ENCODE results near the gene RHOC. TPM values are rescaled to one million over a fixed set of nuclear protein-coding genes. Genes with fewer than 3 reads are reported as not detected.

The RHOC gene
- total RNA-seq, 5 donors from 2014 or later (not counting 1 experiment from before 2014, with no cell fraction given) = 6.0 to 33.2 (median 12.1) TPM

DNA sequence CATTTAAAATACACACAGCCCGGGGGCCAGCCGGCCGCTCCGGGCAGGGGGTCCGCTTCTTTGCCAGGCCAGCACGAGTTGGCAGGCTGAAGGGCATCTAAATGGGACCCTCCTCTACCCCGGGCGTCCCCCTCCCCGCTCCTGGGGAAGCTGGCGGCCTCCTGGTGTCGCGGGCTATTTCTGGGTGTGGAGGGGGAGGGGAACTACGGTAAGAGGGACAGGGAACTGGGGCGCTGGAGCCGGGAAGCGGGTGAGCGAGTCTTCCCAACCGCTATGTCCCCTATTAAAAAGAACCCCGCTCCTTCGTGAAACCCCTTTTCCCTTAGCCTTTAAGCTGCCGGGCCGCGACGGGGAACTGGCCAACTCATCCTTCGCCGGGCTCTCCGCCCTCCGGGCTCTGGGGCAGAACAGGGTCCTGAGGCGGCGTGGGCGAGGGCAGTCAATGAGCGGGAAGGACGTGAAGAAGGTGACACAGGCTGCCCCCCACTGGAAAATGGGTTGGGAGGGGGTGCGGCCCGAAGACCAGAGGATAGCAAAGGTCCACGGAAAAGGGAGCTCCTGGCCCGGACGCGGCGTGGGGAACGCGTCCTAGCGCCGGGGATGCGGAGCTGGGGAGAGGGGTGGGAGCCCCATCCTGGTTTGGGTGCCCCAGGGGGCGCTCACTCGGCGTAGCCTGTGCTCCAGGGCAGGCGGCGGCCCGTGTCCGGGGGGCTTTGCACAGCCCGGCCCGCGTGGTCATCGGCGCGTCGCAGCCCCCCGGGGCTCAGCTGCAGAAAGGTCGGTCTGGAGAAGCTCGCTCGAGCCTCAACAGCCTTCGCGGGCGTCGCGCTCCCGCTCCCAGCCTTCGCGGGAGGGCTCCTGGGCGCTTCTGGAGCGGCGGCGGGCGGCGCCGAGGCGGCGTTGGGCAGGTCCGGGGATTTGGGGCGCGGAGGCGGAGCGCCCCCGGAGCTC lies 7.7 kb upstream of the RHOC start:
- Mint-ChIP-seq H3K9me3 (no peaks in the 10 kb centered on the region), H3K36me3 (no peaks in the 10 kb centered on the region), H3K27ac (no peak overlapping the region), H3K27me3 (peaks cover 6 to 11% of the 10 kb centered on the region in 2 donors), H3K4me3 (peak overlapping the region; percentile 75 to 86 (median 79)), H3K4me1 (peaks cover 19 to 31% (median 20%) of the 10 kb centered on the region in 3 donors)
- ATAC-seq (replicated peaks in 1 of 4) = peak; percentile 2 to 6 (median 4)
- CTCF ChIA-PET = interaction anchor here (0.7 to 3.0 kb wide), 18 partner anchors 10 to 1233 kb away, joined by 3 to 22 read pairs (median 4); partner anchors contain the start of genes LRIG2 (in 2 of the 2), MOV10 (in 2 of the 2), CAPZA1 (in 1 of the 2) and SLC16A1 (in 1 of the 2)
- peaks cover under 1 to 38% of the 10 kb centered on the region in 2 experiments for H3K27me3 ChIP-seq (replicated peaks in 1 of 2; ENCODE audit: control insufficient read depth in 2 of 2, extremely low read depth in 1 of 2, insufficient read depth in 2 of 2, low read length in 1 of 2)
- DNase-seq = peak in 3 of 35 experiments; percentile 21 to 33 (median 24)
- H3K27ac ChIP-seq (ENCODE audit: low read length) = no peak overlapping the region
- peaks cover 6 to 31% of the 10 kb centered on the region in 2 experiments for H3K4me1 ChIP-seq (ENCODE audit: control insufficient read depth in 1 of 2, extremely low read depth in 1 of 2, insufficient read depth in 2 of 2, low read length in 2 of 2)
- POLR2A ChIA-PET = interaction anchor here (0.7 to 1.3 kb wide), 4 partner anchors 11 to 96 kb away, joined by 3 to 4 read pairs (median 3); no protein-coding TSS in a partner anchor
- peak overlapping the region; percentile 55 to 60 for H3K4me3 ChIP-seq (ENCODE audit: control insufficient read depth in 1 of 2, extremely low read depth in 1 of 2, low read length in 1 of 2)
- no peaks in the 10 kb centered on the region for H3K36me3 ChIP-seq (ENCODE audit: control insufficient read depth in 2 of 2, extremely low read depth in 1 of 2, insufficient read depth in 1 of 2, low read length in 1 of 2)
- no peaks in the 10 kb centered on the region for H3K9me3 ChIP-seq
- WGBS (ENCODE audit: insufficient coverage) = 1% methylated on average over 56 of the region's 86 CpGs

DNA sequence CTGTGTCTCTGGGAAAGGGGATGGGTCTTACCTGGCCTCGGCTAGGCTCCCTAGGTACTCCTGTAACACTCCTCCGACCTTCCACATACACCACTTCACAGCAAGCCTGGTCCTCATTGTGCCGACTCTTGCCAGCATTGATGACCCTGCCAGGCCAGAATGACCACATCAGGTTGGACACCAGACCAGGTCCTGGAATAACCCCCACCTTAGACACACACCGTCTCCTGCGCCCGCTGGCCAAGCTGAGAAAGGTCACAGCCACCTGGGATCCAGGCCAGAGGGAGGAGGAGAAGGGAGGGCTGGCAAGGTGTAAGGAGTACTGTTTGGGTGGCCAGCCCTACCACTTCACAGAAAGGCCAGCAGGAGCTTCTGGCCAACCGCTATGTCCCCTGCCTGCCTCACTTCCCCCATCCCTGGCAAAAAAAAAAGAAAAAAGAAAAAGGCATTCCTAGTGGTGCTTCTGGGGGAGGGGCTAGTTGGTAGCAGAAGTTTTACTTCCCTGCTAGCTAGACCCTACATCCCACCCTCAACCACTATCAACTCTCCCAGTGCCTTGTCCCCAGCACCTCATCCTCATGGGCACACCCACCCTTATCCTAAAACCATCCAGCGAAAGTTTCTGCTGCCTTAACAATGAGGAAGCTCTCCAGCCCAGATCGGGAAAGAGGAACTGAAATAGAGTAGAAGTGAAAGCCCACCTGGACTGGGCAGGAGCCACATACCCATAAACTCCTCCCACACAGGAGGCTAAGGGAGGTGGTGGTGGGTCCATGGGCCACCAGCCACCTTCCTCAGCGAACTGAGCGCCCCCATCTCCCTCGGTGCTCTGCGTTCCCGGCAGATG lies 6.8 kb upstream of the RHOC start:
- no peaks in the 10 kb centered on the region for H3K36me3 Mint-ChIP-seq
- peaks cover 6 to 7% of the 10 kb centered on the region in 2 donors for H3K27me3 Mint-ChIP-seq
- H3K4me3 Mint-ChIP-seq = peak overlapping the region; percentile 58 to 86 (median 69)
- H3K27ac Mint-ChIP-seq = peak overlapping the region in 1 of 2 donors; percentile 58
- Histone ChIP-seq H3K27me3 (replicated peaks in 1 of 2; ENCODE audit: control insufficient read depth in 2 of 2, extremely low read depth in 1 of 2, insufficient read depth in 2 of 2, low read length in 1 of 2) (peaks cover 0 to 30% of the 10 kb centered on the region in 2 experiments), H3K36me3 (ENCODE audit: control insufficient read depth in 2 of 2, extremely low read depth in 1 of 2, insufficient read depth in 1 of 2, low read length in 1 of 2) (no peaks in the 10 kb centered on the region), H3K27ac (ENCODE audit: low read length) (no peak overlapping the region), H3K9me3 (no peaks in the 10 kb centered on the region), H3K4me3 (ENCODE audit: control insufficient read depth in 1 of 2, extremely low read depth in 1 of 2, low read length in 1 of 2) (peak overlapping the region in 1 of 2 donors; percentile 55), H3K4me1 (ENCODE audit: control insufficient read depth in 1 of 2, extremely low read depth in 1 of 2, insufficient read depth in 2 of 2, low read length in 2 of 2) (peaks cover 6 to 26% of the 10 kb centered on the region in 2 experiments)
- peak in 1 of 35 experiments; percentile 21 for DNase-seq
- no peak for ATAC-seq (replicated peaks in 1 of 4)
- H3K9me3 Mint-ChIP-seq = no peaks in the 10 kb centered on the region
- ChIA-PET POLR2A (no interaction called here), CTCF (interaction anchor here in 1 of 2 donors (0.9 to 2.1 kb wide), 2 partner anchors 19 to 95 kb away, joined by 3 to 15 read pairs; partner anchors contain the start of genes CAPZA1 and ST7L)
- peaks cover 19 to 29% (median 20%) of the 10 kb centered on the region in 3 donors for H3K4me1 Mint-ChIP-seq
- WGBS (ENCODE audit: insufficient coverage) = 52% methylated on average over 6 of the region's 14 CpGs

DNA sequence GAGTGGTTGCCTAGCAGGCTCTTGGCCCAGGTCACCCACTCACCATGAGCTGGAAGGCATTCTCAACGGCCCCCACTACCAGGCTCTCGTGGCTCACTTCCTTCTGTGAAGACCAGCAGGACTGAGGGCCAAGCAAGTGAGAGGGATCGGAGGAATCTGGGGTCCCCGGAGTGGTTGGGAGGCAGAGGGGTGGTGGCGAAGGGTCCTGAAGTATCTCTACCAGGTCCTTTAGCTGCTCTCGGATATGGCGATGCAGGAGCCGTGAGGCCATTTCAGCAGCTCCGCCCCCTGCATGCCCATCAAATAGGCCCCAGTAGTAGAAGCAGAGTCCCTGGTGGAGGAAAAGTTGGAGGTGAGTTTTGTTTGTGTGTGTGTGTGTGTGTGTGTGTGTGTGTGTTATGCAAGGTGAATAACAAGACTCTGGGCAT lies 5.8 kb upstream of the RHOC start:
- Mint-ChIP-seq H3K4me3 (no peak overlapping the region), H3K9me3 (no peaks in the 10 kb centered on the region), H3K27ac (no peak overlapping the region), H3K4me1 (peaks cover 19 to 30% (median 22%) of the 10 kb centered on the region in 3 donors), H3K36me3 (no peaks in the 10 kb centered on the region), H3K27me3 (peaks cover 3 to 5% of the 10 kb centered on the region in 2 donors)
- peaks cover 0 to 28% of the 10 kb centered on the region in 2 experiments for H3K27me3 ChIP-seq (replicated peaks in 1 of 2; ENCODE audit: control insufficient read depth in 2 of 2, extremely low read depth in 1 of 2, insufficient read depth in 2 of 2, low read length in 1 of 2)
- no peak overlapping the region for H3K4me3 ChIP-seq (ENCODE audit: control insufficient read depth in 1 of 2, extremely low read depth in 1 of 2, low read length in 1 of 2)
- ATAC-seq (replicated peaks in 1 of 4) (no peak), DNase-seq (no peak)
- WGBS (ENCODE audit: insufficient coverage) = 89% methylated on average over 8 of the region's 9 CpGs
- CTCF ChIA-PET = interaction anchor here in 1 of 2 donors (0.6 kb wide), 2 partner anchors 90 to 143 kb away, joined by 3 to 4 read pairs; no protein-coding TSS in a partner anchor
- H3K9me3 ChIP-seq = no peaks in the 10 kb centered on the region
- POLR2A ChIA-PET = no interaction called here
- no peaks in the 10 kb centered on the region for H3K36me3 ChIP-seq (ENCODE audit: control insufficient read depth in 2 of 2, extremely low read depth in 1 of 2, insufficient read depth in 1 of 2, low read length in 1 of 2)
- peaks cover 6 to 23% of the 10 kb centered on the region in 2 experiments for H3K4me1 ChIP-seq (ENCODE audit: control insufficient read depth in 1 of 2, extremely low read depth in 1 of 2, insufficient read depth in 2 of 2, low read length in 2 of 2)
- no peak overlapping the region for H3K27ac ChIP-seq (ENCODE audit: low read length)

DNA sequence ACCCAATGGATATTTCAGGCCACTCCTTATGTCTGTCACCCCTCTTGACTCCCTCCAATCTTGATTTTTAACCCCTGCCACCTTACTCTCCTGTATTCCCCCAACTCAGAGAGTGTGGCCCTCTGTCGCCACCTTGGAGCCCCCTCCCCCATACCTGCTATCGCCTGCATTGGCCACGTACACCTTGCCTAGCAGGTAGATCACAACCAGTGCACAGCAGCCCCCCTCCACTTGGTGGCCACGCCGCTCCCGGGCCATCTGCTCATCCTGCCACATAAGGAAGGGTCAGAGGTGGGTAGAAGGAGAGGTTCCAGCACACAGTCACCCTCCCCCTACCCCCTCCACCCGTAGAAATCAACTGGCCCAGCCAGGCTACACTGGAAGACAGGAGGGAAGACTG lies 5.3 kb upstream of the RHOC start:
- POLR2A ChIA-PET = interaction anchor here in 1 of 2 donors (0.6 kb wide), 1 partner anchor 90 kb away, joined by 5 read pairs; no protein-coding TSS in a partner anchor
- Mint-ChIP-seq H3K36me3 (no peaks in the 10 kb centered on the region), H3K27me3 (peaks cover 3 to 5% of the 10 kb centered on the region in 2 donors), H3K4me3 (no peak overlapping the region), H3K9me3 (no peaks in the 10 kb centered on the region), H3K4me1 (peaks cover 21 to 34% (median 25%) of the 10 kb centered on the region in 3 donors), H3K27ac (no peak overlapping the region)
- 100% methylated on average over 1 of the region's 7 CpGs for whole genome bisulfite sequencing (ENCODE audit: insufficient coverage)
- CTCF ChIA-PET = interaction anchor here in 1 of 2 donors (0.6 kb wide), 2 partner anchors 89 to 144 kb away, joined by 3 to 4 read pairs; no protein-coding TSS in a partner anchor
- H3K4me3 ChIP-seq (ENCODE audit: control insufficient read depth in 1 of 2, extremely low read depth in 1 of 2, low read length in 1 of 2) = no peak overlapping the region
- H3K4me1 ChIP-seq (ENCODE audit: control insufficient read depth in 1 of 2, extremely low read depth in 1 of 2, insufficient read depth in 2 of 2, low read length in 2 of 2) = peaks cover 6 to 28% of the 10 kb centered on the region in 2 experiments
- H3K27me3 ChIP-seq (replicated peaks in 1 of 2; ENCODE audit: control insufficient read depth in 2 of 2, extremely low read depth in 1 of 2, insufficient read depth in 2 of 2, low read length in 1 of 2) = peaks cover 0 to 31% of the 10 kb centered on the region in 2 experiments
- no peak for ATAC-seq (replicated peaks in 1 of 4)
- no peak overlapping the region for H3K27ac ChIP-seq (ENCODE audit: low read length)
- no peaks in the 10 kb centered on the region for H3K9me3 ChIP-seq
- no peaks in the 10 kb centered on the region for H3K36me3 ChIP-seq (ENCODE audit: control insufficient read depth in 2 of 2, extremely low read depth in 1 of 2, insufficient read depth in 1 of 2, low read length in 1 of 2)
- DNase-seq = no peak

DNA sequence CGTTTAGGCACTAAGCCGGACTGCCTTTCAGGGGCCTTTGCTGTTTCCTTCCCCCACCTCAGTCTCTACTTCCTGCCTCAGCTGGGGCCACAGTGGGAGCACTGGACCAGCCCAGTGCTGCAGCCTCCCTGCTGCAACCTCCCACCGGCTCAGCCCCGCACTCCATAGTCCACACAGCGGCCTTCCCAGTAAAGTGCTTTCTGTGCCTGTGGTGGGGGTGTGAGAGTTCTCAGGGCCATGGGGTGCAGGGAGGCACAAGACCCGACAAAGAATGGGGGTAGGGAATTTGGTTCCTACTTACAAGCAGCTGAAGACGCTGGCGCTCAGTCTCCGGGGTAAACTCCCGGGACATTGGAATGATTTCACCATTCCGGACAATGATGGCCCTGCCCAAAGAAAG lies 4.7 kb upstream of the RHOC start:
- Histone ChIP-seq H3K27me3 (replicated peaks in 1 of 2; ENCODE audit: control insufficient read depth in 2 of 2, extremely low read depth in 1 of 2, insufficient read depth in 2 of 2, low read length in 1 of 2) (peaks cover 0 to 32% of the 10 kb centered on the region in 2 experiments), H3K4me3 (ENCODE audit: control insufficient read depth in 1 of 2, extremely low read depth in 1 of 2, low read length in 1 of 2) (no peak overlapping the region), H3K27ac (ENCODE audit: low read length) (no peak overlapping the region), H3K4me1 (ENCODE audit: control insufficient read depth in 1 of 2, extremely low read depth in 1 of 2, insufficient read depth in 2 of 2, low read length in 2 of 2) (peaks cover 6 to 30% of the 10 kb centered on the region in 2 experiments), H3K9me3 (no peaks in the 10 kb centered on the region), H3K36me3 (ENCODE audit: control insufficient read depth in 2 of 2, extremely low read depth in 1 of 2, insufficient read depth in 1 of 2, low read length in 1 of 2) (no peaks in the 10 kb centered on the region)
- ChIA-PET POLR2A (no interaction called here), CTCF (no interaction called here)
- no peak overlapping the region for H3K27ac Mint-ChIP-seq
- peaks cover 21 to 34% (median 25%) of the 10 kb centered on the region in 3 donors for H3K4me1 Mint-ChIP-seq
- DNase-seq (no peak), ATAC-seq (replicated peaks in 1 of 4) (no peak)
- no peaks in the 10 kb centered on the region for H3K36me3 Mint-ChIP-seq
- 92% methylated on average over 9 of the region's 11 CpGs for WGBS (ENCODE audit: insufficient coverage)
- no peaks in the 10 kb centered on the region for H3K9me3 Mint-ChIP-seq
- H3K4me3 Mint-ChIP-seq = no peak overlapping the region
- H3K27me3 Mint-ChIP-seq = peaks cover 3 to 5% of the 10 kb centered on the region in 2 donors

Data from T-cell (primary cell).